GM18498 (cell line): ENCODE measurements around the gene CLDN6.
"Not testable (repeated sequence)": the region's sequence is repeated elsewhere in the genome, so short reads cannot be mapped to it uniquely, and the experiment has no call there.

Source experiments
- ATAC-seq: cut with Tn5 transposase; IDR thresholded peaks from one replicate; pipeline ENCODE4 v1.9.1; 2021; ENCODE audit warnings: mild to moderate bottlenecking, moderate library complexity; ENCODE audit not compliant: unreplicated experiment

CLDN6 gene, protein sequence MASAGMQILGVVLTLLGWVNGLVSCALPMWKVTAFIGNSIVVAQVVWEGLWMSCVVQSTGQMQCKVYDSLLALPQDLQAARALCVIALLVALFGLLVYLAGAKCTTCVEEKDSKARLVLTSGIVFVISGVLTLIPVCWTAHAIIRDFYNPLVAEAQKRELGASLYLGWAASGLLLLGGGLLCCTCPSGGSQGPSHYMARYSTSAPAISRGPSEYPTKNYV

GRCh38 chr16:3017794-3018506 lies at the start of gene CLDN6:
CLDN6 (minus strand) TSS chr16:3018183; CDS start chr16:3016021, 2,162 bp downstream.
- no peak for ATAC-seq

DNA sequence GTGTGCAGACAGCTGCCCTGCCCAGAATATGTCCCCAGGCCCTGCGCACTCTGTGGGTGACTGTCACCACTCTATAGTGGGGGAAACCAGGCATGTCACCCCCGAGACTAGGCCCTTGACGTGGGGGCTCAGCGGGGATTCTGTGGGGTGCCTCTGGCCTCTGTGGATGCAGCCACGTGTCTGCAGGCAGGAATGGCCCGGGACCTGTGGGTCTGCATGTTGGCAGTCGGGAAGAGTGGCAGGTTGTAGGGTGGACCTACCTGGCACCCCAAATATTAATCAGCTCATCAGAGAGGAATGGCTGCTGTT lies 48.4 kb upstream of the CLDN6 start:
- ATAC-seq: no peak

DNA sequence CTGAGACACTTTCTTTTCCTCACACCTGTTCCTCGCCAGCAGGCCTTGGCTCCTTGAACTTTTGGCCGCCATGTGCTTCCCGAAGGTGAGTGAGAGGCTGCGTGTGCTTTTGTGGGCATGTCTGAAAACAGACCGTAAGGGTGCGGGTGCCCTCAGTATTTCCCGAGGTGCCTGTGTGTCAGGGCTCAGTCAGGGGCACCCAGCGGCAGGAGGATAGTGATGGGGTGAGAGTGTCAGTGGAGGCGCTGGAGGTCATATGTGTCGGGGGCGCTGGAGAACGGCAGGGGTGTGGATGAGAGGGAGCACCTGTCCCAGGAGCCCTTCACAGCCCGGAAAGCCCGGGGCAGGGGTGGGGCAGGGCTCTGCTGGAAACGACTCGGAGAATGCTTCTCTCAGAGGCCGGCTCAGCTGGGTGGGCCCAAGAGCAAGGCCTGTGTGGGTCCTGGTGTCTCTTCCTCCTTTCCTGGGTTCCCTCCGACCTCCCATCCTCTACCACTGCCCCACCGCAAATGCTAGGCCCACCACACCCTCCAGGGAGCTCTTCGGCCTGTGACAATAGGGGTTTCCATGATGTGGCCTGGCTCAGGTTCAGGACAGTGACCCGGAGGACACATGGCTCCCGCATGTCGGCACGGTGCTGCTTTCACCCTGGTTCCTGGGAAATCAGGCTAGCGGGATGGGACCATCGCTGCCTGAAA lies 47.9 kb upstream of the CLDN6 start:
- no peak for ATAC-seq

DNA sequence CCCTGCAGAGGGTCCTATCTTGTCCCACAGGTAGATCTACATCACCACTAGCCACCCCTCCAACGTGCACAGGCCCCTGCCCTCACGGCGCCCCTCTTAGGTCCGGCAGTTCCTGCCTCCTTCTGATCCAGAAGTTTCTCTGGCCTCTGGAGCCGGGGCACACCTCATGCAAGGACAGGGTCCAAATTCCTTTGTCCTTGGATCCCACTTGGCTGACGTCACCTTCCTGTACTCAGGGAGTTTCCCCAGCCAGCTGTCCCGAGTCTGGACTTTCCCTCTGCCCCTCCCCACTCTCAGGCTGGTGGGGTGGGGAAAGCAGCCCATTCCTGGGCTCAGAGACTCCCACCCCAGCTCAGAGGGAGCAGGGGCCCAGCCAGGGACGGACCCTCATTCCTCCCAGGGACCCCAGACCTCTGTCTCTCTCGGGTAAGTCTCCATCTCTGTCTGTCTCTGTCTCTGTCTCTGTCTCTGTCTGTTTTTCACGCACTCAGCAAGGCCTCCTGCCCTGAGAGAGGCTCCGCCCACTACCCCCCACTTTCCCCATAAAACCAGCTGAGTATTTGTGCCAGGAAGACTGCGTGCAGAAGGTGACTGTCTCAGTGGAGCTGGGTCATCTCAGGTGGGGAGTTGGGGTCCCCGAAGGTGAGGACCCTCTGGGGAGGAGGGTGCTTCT lies 47.2 kb upstream of the CLDN6 start, which contains the start of gene IL32:
TSS of gene IL32 (plus strand) at position 572 of the 673 bp plus-strand sequence. CDS start 172 bp downstream, outside the sequence.
- no peak for ATAC-seq

DNA sequence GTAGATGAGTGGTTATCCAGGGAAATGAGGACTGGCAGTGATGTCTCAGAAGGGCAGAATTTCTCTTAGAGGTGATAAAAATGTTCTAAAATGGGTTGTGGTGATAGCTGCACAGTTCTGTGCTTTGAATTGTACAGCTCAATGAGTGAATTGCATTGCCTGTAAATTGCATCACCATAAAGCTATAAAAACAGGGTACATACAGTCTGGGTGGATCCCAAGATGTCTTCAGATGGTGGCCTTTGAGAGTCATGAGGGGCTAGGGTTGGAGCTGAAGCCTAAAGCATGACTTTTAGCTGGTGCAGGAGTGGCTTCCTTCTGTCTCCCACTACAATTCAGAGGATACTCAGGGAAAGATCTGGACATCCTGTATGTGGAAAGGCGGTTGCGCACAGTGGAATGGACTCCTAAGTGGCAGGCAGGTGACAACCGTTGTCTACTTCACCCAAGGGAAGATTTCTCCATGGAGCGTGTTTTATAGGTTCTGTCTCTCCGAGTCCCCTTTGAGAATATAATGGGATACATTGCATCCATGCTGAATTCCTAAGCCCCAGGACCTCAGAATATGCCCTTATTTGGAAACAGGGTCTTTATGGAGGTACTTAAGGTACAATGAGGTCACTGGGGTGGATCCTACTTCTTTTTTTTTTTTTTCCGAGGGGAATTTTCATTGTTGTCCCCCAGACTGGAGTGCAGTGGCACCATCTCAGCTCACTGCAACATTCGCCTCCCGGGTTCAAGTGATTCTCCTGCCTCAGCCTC lies 45.8 kb upstream of the CLDN6 start:
- ATAC-seq: no peak

DNA sequence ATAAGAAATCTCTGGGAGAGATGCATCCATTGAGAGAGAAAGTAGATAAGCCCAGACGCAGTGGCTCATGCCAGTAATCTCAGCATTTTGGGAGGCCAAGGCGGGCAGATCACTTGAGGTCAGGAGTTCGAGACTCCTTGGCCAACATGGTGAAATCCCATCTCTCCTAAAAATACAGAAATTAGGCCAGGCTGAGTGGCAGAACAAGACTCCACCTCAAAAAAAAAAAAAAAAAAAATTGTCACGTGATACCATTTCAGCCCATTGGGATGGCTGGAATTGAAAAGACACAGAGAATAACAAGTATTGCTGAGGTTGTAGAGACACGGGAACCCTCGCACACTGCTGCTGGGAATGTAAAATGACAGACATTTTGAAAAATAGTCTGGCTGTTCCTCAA lies 44.6 kb upstream of the CLDN6 start:
- no peak for ATAC-seq

DNA sequence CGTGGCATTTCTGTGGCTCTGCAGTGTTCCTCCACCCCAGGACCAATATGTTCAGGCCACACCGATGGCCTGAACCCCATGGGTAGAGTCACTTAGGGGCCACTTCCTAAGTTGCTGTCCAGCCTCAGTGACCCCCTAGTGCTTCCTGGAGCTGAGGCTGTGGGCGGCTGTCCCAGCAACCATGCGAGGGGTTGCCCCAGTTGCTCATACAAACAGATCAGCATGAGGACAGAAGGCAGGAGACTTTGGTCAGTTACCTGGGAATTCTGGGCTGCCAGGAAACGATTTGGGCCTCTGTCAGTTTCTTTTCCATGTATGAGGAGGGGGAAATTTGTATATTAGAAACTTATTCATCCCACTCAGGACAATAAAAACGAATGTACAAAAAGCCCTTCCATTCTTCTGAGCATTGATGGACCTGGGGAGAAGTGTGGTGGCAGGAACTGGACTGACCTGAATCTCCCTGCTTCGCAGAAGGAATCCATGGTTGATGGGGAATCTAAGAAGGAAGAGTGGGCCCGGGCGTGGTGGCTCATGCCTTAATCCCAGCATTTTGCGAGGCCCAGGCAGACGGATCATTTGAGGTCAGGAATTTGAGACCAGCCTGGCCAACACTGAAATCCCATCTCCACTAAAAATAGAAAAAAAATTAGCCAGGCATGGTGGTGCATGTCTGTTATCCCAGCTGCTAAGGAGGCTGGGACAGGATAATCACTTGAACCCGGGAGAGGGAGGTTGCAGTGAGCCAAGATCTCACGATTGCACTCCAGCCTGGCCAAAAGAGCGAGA lies 42.5 kb upstream of the CLDN6 start:
- ATAC-seq: no peak

DNA sequence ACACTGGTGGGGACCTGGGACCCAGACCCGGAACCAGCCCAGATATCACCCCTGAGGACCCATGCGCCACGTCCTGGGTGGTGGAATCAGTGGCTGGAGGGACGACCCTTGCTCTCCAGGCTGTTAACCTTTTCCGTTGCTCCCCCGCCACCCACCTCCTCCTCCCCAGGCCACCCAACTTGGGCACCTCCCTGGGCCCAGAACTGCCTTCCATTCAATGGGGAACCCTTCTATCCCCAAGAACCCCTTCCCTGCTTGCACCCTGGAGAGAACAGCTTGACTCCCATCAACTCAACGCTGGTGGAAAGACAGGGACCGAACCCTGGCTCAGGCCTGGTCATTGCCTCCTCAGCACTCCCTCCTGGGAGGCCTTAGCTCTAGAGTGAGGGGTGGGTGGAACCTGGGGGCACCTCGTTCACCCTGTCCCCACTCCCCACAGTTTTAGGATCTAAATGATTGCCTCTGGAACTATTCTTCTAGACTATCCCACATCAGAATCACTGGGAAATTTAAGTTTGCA lies 41.8 kb upstream of the CLDN6 start:
- ATAC-seq: no peak

- peak; percentile 84 for ATAC-seq
Measured at GRCh38 chr16:3059041-3059722, 41.2 kb upstream of the CLDN6 start.

GRCh38 chr16:3058139-3059030 lies 40.4 kb upstream of the CLDN6 start:
- ATAC-seq: peak; percentile 21

DNA sequence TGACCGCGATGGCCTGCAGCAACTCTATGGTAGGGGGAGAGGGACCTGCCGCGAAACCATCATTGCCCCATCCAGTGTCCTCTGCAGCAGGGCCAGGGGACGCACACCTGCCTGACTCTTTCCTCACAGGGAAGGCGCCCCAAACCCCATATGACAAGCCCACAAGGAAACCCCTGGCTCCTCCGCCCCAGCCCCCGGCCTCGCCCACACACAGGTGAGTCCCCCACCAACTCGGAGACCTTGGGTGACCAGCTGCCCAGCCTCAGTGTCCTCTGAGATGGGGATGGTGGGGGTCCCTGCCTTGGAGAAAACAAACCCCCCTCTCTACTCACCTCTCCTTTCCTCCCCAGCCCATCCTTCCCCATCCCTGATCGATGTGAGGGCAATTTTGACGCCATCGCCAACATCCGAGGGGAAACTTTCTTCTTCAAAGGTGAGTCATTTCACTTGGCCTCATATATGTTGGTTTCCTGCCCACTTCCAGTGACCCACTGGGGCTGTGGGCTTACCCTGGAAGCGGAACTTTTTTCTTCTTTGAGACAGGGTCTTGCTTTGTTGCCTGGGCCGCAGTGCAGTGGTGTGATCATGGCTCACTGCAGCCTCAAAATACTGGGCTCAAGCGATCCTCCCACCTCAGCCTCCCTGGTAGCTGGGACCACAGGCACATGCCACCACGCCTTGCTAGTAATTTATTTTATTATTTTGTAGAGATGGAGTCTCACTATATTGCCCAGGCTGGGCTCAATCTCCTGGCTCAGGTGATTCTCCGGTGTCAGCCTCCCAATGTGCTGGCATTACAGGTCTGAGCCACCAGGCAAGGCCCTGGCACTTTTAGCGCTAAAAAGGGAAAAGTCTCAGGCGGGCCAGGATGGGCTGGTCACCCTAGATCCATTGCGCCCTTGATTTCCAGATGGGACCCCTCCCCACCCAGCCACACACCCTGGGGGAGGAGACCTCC lies 39.5 kb upstream of the CLDN6 start:
- ATAC-seq: no peak

DNA sequence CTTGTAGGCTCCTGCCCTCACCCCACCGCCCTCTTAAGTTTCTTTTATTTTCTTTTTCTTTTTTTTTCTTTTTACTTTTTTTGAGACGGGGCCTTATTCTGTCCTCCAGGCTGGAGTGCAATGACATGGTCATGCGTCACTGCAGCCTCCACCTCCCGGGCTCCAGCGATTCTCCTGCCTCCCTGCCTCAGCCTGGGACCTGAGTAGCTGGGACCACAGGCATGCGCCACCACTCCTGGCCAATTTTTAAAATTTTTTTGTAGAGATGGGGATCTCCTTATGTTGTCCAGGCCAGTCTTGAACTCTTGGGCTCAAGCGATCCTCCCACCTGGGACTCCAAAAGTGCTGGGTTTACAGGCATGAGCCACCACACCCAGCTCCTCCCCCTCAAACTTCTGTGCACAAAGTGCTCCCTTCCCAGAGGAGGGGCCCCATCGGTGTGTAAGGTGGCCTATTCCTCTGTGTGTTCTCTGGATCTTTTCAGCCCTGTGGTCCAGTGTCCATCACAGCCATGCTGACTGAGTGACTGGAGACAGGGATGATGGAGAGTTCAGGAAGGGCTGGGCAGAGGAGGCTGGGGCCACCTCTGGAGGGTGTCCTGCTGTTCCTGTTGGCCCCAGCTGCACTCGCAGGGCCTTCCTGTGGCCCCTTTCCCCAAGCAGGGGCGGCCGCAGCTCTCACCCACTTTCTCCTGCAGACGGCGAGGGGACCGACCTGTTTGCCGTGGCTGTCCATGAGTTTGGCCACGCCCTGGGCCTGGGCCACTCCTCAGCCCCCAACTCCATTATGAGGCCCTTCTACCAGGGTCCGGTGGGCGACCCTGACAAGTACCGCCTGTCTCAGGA lies 38.6 kb upstream of the CLDN6 start:
- ATAC-seq: no peak

DNA sequence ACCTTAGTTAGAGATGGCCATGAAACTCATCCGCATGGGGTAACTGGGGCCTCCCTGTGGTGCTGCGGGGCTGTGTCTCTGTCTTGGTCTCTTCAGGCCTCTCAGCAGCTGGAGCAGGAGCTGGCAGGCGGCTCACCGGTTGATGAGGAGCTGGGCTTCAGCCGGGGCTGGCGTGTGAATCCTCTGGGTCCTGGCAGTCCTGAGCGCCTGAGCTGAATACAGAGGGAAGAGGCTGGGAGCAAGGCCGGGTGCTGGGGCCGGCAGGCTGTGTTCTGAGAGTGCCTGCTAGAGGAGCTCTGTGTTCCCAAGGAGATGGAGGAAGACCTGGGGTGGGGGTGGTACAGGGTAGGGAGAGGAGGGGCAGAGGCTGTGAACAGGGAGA lies 37.7 kb upstream of the CLDN6 start:
- ATAC-seq: not testable (repeated sequence)

- ATAC-seq: no peak
Measured at GRCh38 chr16:3054965-3055733, 37.2 kb upstream of the CLDN6 start.

DNA sequence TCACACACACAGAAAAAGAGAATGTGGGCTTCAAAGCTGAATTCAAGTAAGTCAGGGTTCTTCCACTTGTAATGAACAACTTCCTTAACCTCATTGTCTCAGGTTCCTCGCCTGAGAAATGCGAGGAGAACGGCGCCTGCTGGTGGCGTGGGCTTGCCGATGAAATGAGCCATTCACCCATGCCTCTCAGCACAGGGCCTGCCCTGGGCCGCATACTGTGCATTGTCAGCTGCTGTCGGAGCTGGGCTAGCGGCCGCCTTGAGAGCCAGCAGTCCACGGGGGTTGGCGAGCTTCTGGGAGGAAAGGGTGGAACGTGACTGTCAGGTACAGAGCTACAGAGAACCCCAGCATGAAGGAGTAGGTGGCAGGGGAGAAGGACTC lies 35.3 kb upstream of the CLDN6 start:
- not testable (repeated sequence) for ATAC-seq
